Measurements from ENCODE around the gene TNP2.

Gene TNP2

GRCh38 chr16:11278681-11279628 lies 9.8 kb upstream of the TNP2 start:
- in situ Hi-C loops (cut with MboI; ENCODE audit: low sequenced_read_pairs) = no loop called here

- in situ Hi-C loops (cut with MboI; ENCODE audit: low sequenced_read_pairs) = no loop called here
Measured at GRCh38 chr16:11277607-11278337, 8.6 kb upstream of the TNP2 start.

GRCh38 chr16:11276896-11277593 lies 7.9 kb upstream of the TNP2 start:
- in situ Hi-C loops (cut with MboI; ENCODE audit: low sequenced_read_pairs) = no loop called here

- in situ Hi-C loops (cut with MboI; ENCODE audit: low sequenced_read_pairs) = no loop called here
Measured at GRCh38 chr16:11276143-11276895, 7.2 kb upstream of the TNP2 start, which contains the start of gene PRM2. PRM2 (minus strand) TSS chr16:11276480; CDS start chr16:11276370, 110 bp downstream.

DNA sequence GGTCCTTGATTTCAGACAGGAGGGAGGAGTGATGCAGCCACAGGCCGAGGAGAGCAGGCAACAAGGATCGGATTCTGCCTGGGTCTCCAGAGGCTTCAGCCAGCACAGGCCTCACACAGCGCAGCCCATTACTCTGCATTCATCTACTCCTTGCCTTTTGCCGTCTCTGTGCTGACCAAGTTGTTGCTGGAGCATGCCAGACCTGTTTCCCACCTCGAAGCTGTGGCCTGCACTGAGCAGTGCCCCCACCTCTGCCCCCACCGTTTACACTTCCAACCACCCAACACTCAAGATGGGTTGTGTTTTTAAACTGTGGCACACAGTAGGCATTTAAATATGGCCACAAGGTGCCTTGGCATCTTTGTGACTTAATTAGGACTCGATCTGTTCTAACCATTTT lies 5.8 kb upstream of the TNP2 start:
- in situ Hi-C loops (cut with MboI; ENCODE audit: low sequenced_read_pairs) = loop anchor here (25.0 kb wide), 1 partner anchor 313 kb away; no protein-coding TSS in a partner anchor

- in situ Hi-C loops (cut with MboI; ENCODE audit: low sequenced_read_pairs) = loop anchor here (25.0 kb wide), 1 partner anchor 312 kb away; no protein-coding TSS in a partner anchor
Measured at GRCh38 chr16:11273721-11274324, 4.7 kb upstream of the TNP2 start.

- in situ Hi-C loops (cut with MboI; ENCODE audit: low sequenced_read_pairs) = loop anchor here (25.0 kb wide), 1 partner anchor 311 kb away; no protein-coding TSS in a partner anchor
Measured at GRCh38 chr16:11272921-11273720, 4.0 kb upstream of the TNP2 start, which contains the start of gene PRM3. PRM3 (minus strand) TSS chr16:11273629; CDS start chr16:11273595, 34 bp downstream.

DNA sequence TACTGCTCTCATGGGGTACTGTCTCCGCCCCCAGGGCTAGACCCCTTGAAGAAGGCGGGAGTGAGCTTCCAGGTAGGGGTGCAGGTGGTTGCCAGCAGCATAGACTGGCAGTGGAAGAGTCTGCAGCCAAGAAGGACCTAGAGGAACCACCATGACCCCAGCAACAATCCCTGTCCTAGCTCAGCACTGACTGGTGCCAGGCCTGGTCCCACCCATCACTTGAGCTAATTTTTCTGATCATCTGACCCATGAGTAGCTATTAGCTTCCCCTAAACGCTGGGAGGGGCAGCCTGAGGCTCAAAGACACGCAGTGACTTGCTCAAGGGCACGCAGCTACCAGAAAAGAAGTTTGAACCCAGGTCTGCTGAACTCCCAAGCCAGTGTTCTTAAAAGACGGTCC lies 3.4 kb upstream of the TNP2 start:
- in situ Hi-C loops (cut with MboI; ENCODE audit: low sequenced_read_pairs) = loop anchor here (25.0 kb wide), 1 partner anchor 310 kb away; no protein-coding TSS in a partner anchor

DNA sequence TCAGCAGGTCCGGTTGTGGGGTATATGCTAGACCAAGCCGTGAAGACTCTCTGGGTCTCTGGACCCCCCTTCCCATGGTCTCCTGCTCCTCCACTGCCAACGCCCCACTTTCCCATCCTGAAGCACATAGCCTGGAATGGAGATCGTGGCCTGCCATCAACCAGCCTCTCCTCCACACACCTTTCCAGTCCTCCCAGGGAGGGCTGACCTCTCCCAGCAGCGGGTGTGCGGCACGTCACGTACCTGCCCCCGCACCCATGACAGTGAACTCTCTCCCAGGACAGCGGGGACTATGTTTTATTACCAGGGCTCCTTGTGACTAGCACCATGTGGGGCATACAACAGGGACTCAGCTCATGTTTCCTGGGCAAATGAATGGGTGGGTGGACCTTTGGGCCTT lies 2.5 kb upstream of the TNP2 start:
- in situ Hi-C loops (cut with MboI; ENCODE audit: low sequenced_read_pairs) = loop anchor here (25.0 kb wide), 1 partner anchor 309 kb away; no protein-coding TSS in a partner anchor

DNA sequence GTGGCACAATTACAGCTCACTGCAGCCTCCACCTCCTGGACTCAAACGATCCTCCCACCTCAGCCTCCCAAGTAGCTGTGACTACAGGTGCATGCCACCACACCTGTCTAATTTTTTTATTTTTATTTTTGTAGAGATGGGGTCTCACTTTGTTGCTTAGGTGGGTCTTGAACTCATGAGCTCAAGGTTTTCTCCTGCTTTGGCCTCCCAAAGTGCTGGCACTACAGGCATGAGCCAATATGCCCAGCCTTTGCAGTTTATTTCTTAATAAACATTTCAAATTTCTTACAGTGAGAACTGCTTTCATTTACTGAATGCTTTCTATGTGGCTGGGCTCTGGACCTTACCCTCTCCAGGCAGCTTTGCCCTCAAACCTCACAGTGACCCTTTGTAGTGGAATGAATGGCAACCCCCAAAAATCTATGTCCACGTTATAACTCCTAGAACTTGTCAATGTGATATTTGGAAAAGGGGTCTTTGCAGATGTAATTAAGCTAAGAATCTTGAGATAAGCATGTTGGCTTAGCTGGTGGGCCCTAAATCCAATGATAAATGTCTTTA lies 1.6 kb upstream of the TNP2 start:
- in situ Hi-C loops (cut with MboI; ENCODE audit: low sequenced_read_pairs) = loop anchor here (25.0 kb wide), 1 partner anchor 308 kb away; no protein-coding TSS in a partner anchor

- in situ Hi-C loops (cut with MboI; ENCODE audit: low sequenced_read_pairs) = loop anchor here (25.0 kb wide), 1 partner anchor 303 kb away; no protein-coding TSS in a partner anchor
Measured at GRCh38 chr16:11265124-11265523, 4.0 kb downstream of the TNP2 start.

DNA sequence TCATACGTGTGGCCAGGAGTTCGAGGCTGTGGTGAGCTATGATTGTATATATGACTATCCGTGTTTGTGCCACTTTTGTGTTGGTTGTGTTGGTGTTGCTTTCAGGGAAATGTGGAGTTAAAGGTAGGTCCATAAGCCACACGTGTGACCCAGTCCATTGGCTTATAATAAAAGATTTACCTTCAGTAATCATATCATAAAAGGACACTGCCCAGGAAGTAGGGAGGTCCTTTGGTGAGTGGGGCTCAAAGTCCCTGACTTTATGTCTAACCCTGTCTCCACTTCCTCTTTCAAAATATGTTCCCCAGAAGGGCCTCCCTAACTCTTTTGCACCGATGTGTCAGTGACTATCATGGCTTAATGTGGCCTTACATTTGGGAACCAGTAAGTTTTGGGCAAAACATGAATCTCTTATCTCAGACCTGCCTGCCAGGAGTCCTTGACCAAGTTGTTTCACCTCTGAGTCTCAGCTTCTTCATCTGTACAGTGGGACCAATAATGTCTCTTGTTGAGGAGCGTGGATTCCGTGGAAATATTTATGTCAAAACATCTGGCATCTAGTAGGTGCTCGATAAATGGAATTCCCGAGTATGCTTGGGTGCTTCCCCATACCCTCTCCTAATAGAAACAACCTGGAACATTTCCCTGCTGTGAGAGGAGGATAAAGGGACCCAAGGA lies 4.8 kb downstream of the TNP2 start:
- in situ Hi-C loops (cut with MboI; ENCODE audit: low sequenced_read_pairs) = loop anchor here (25.0 kb wide), 1 partner anchor 302 kb away; no protein-coding TSS in a partner anchor

DNA sequence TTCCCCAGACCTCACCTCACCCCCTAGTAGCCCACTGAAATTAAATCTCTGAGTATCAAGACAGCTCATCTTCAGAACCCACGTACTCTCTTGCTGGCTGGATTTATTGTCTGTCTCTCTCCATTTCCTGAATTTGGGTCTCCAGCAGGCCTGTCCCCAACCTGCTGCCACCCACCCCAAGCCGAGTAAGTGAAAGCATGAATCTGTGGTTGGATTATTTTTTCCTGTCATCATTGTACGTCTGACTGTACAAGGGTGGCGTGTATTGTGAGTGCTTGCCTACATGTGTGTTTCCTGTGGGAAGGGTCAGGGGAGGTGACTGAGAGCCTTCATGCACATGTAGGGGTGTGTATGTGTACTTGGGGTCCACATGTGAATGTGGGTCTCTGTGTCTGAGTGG lies 5.4 kb downstream of the TNP2 start:
- in situ Hi-C loops (cut with MboI; ENCODE audit: low sequenced_read_pairs) = loop anchor here (25.0 kb wide), 1 partner anchor 301 kb away; no protein-coding TSS in a partner anchor

- in situ Hi-C loops (cut with MboI; ENCODE audit: low sequenced_read_pairs) = loop anchor here (25.0 kb wide), 1 partner anchor 301 kb away; no protein-coding TSS in a partner anchor
Measured at GRCh38 chr16:11262915-11263314, 6.2 kb downstream of the TNP2 start.

DNA sequence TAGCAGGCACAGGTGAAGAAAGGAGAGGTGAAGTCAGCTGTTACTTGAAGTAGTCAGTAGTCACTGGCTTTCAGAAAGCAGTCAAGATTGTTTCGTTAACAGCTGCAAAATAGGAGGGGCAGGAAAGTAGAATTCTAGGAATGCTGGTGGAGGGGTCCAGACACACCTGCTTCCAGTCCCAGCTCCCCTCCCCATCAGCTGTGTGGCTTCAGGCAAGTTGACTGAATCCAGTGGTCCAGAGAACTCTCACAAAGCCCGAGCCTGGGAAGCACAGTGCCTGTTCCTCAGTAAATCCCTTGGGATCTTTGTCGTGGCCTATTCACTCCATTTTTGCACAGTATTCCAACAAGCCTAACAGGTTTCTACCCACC lies 8.5 kb downstream of the TNP2 start:
- in situ Hi-C loops (cut with MboI; ENCODE audit: low sequenced_read_pairs) = loop anchor here (25.0 kb wide), 1 partner anchor 298 kb away; no protein-coding TSS in a partner anchor

- in situ Hi-C loops (cut with MboI; ENCODE audit: low sequenced_read_pairs) = loop anchor here (25.0 kb wide), 1 partner anchor 298 kb away; no protein-coding TSS in a partner anchor
Measured at GRCh38 chr16:11259655-11260595, 9.2 kb downstream of the TNP2 start.

Data from HL-60/S4 treated with phorbol 12-myristate 13-acetate at 8.2 ng/mL for 4 days and 3 days (cell line).